GM12891 (cell line): ENCODE measurements around the gene CARNS1.

Source experiments
- PAX5 ChIP-seq: IDR thresholded peaks from 2 replicates; pipeline ENCODE4 v1.6.1; 2011; ENCODE audit warnings: low read length, moderate library complexity, mild to moderate bottlenecking; ENCODE audit not compliant: insufficient read depth, severe bottlenecking
- POLR2A ChIP-seq: IDR thresholded peaks from 2 replicates; pipeline ENCODE4 v1.6.1; 2011; ENCODE audit warnings: low read depth, low read length, control low read depth
- POLR2AphosphoS5 ChIP-seq: IDR thresholded peaks from 2 replicates; pipeline ENCODE4 v1.6.1; 2011; ENCODE audit warnings: low read depth, low read length, control low read depth
- TAF1 ChIP-seq: IDR thresholded peaks from 2 replicates; pipeline ENCODE4 v1.6.1; 2011; ENCODE audit warnings: low read depth, low read length, control low read depth

DNA sequence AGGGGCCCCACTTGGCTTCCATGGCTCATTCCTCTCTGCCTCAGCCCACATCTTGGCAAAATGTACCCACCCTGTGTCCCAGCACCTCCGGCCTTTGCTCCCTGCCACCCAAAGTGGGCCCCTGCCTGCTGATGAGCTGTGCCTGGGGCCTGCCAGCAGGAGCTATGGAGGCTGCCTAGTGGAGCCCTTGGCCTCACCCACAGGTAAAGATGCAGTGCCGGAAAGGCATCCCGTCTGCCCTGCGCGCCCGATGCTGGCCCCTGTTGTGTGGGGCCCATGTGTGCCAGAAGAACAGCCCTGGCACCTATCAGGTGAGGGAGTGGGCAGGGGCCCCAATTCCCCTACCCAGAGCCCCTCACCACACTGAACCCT, 10.3 kb upstream of the CARNS1 start:
- no peak for TF ChIP-seq POLR2AphosphoS5
- TF ChIP-seq POLR2A: no peak
- no peak for TF ChIP-seq PAX5
- no peak for TF ChIP-seq TAF1
